GM18502 (cell line): ENCODE data around the gene ATM.

ENCODE experiments used
- ATAC-seq: cut with Tn5 transposase; IDR thresholded peaks from one replicate; pipeline ENCODE4 v1.9.1; 2021; ENCODE audit warnings: mild to moderate bottlenecking; ENCODE audit not compliant: unreplicated experiment, poor library complexity

ATM gene

DNA sequence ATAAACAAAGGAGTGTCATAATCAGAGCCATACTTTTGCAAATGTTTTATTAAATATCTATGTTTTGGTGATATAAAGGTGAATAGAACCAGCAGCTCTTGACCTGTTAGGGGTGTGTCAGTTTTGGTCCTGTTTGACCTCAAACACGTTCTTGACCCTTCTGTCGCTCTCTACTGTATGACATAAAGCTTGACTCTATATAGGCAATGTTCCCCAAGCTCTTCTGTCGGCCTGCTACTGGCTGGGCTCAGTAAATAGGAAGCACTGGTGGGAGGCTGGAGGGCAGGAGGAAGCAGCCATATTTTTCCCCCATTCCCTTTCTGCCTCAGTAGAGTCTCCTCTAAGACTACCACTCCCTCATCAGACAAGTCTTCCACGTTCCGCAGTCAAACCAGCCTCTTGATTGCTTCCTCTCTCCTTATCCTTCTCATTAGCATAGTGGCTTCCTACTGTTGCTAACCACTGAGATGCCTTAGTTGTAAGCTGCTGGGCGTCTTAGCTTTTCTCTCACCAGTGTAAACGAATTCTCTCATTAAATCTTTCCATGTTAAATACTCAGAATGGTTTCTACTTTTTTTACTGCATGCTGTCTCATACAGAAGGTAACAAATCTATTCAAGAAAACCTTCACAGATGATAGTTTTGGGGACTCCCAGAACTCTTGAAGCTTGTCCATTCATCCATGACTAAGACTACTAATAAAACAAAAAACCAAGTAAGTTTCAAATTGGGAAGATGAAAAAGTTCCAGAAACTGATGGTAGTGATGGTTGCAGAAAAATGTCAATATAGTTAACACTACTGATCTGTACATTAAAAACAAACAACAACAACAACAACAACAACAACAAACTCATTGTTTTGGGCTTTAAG, 3.7 kb upstream of the ATM start:
- ATAC-seq = no peak

- ATAC-seq = no peak
These were observed 2.0 kb upstream of the ATM start for GRCh38 chr11:108220721-108221336.

DNA sequence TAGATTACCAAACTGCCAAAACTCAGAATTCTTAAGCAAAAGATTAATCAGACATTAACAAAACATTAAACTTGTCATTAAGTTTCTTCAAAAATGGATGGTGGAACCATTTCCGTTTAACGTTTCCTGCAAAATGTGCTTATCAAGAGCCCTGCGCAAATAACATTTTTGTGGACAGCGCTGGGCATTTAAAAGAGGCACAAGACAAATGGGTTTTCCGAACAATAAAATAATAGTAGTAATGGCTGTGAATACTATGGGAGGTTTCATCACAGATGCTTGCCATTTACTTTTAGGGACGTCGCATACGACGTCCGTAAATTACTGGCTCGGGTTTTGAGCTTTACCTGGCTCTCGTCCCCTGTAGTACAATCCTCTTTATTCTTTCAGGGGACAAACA, 1.5 kb upstream of the ATM start:
- ATAC-seq = no peak

GRCh38 chr11:108221911-108222573, 825 bp upstream of the ATM start:
- ATAC-seq = peak; percentile 1

DNA sequence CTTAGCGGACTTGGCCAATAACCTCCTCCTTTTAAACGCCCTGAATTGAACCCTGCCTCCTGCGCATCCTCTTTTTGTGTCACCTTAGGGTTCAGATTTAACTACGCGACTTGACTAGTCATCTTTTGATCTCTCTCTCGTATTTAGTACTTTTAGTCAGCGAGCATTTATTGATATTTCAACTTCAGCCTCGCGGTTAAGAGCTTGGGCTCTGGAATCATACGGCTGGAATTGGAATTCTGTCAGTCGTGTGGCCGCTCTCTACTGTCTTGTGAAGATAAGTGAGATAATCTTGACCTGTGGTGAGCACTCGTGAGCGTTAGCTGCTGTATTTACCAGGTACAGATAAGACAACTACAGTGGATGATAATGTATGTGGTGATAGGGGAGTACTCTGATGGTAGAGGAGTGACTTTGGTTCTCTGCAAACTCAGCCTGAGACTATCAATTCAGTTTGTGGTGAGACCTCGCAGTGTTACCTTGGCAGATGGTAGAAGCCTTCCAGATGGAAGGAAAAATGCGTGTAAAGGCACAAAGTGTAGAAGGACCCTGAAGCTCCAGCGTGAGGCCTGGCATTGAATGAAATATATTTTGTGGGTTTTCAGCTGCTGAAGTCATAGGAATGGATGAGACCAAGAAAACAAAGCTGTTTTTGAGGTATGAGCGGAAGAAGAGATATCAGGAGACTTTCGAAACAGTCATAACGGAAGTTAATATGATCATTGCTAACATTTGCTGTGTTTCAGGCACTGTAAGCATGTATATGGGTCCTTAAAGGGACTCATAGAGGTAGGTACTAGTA, 682 bp downstream of the ATM start:
- ATAC-seq = peak; percentile 38

GRCh38 chr11:108224366-108224765, 1.5 kb downstream of the ATM start:
- no peak for ATAC-seq

DNA sequence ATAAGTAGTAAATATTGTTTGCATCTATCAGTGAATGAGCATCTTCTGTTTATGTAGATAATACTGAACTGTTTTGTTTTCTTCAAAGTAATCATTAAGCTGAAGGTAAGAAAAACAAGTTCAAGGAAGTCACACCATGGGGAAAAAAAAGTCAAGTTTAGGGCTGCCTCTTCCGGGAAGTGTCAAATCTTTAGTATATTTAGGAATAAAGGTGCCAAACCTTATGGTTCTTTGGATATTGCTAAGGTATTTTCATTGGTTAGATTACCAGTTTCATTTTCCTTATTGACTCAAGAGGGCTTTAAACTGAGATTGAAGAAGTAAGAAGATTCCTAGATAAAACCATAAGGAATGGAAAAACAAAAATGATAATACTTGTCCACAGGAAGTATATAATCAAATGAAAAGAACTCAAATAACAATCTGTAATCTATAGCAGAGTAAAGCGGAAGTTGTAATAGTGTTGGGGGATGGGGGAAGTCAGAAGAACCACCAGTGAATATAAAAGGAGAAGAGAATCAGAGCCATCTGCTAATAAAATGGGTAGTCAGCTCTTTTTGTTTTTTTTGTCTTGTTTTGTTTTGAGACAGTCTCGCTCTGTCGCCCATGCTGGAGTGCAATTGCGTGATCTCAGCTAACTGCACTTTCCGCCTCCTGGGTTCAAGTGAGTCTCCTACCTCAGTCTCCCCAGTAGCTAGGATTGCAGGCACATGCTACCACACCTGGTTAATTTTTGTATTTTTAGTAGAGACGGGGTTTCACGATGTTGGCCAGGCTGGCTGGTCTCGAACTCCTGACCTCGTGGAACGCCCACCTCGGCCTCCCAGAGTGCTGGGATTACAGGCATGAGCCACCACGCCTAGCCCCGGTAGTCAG, 2.3 kb downstream of the ATM start:
- ATAC-seq = no peak

DNA sequence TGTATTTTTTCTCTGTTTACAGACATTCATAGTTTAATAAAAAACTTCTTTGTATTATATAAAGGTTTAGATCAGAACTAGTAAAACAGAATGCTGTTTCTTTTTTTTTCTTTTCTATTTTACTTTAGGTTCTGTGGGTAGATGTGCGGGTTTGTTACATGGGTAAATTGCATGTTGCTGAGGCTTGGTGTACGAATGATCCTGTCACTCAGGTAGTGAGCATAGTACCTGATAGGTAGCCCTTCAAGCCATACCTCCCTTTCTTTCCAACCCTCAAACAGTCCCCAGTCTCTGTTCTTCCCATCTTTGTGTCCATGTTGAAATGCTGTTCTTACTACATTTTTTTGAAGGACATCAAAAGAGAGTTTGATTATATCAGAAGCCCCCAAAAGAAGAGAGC, 3.2 kb downstream of the ATM start:
- no peak for ATAC-seq

GRCh38 chr11:108228251-108228650, 5.4 kb downstream of the ATM start:
- ATAC-seq = no peak

DNA sequence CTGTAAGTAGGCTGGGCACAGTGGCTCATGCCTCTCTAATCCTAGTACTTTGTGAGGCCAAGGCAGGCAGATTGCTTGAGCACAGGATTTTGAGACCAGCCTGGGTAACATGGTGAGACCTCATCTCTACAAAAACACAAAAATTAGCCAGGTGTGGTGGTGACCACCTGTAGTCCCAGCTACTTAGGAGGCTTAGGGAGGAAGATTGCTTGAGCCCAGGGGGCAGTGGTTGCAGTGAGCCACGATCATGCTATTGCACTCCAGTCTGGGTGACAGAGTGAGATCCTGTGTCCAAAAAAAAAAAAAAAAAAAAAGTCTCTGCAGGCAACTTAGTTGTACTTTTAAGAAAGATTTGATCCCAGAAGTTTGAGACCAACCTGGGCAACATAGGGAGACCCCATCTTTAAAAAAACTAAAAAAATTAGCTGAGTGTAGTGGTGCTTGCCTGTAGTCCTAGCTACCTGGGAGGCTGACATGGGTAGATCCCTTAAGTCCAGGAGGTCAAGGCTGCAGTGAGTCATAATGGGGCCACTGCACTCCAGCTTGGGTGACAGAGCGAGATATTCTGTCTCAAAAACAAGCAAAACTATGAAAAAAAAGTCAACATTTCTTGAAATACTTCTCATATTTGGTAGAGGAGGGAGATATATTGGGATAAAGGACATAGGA, 10.5 kb downstream of the ATM start:
- no peak for ATAC-seq

DNA sequence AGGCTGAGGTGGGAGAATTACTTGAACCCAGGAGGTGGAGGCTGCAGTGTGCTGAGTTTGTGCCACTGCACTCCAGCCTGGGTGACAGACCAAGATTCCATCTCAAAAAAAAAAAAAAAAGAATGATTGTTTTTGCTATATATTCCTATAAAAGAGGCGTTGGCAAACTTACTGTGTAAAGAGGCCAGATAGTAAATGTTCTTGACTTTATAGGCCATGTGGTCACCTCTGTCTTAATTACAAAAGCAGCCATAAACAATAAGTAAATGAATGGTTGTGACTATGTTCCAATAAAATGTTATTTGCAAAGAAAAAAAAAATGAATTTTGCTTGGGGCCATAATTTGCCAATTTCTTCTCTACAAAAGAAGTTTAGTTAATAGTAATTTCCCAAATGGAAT, 12.3 kb downstream of the ATM start:
- ATAC-seq = no peak

GRCh38 chr11:108235633-108236032, 12.8 kb downstream of the ATM start:
- ATAC-seq = no peak

GRCh38 chr11:108237058-108237481, 14.2 kb downstream of the ATM start:
- peak; percentile 53 for ATAC-seq

DNA sequence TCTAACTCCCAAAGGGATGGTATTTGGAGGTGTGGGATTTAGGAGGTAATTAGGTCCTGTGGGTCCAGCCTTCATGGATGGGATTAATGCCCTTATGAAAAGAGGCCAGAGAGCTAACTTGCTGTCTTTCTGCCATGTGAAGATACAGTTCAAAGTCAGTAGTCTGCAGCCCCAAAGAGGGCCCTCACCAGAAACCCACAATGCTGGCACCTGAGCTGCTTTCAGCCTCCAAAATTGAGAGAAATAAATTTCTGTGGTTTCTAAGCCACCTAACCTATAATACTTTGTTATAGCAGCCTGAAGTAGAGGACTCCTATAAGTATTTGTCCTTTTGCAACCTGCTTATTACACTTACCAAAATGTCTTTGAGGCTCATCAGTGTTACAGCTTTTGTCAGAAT, 16.2 kb downstream of the ATM start:
- no peak for ATAC-seq

GRCh38 chr11:108241330-108242037, 18.6 kb downstream of the ATM start:
- no peak for ATAC-seq

DNA sequence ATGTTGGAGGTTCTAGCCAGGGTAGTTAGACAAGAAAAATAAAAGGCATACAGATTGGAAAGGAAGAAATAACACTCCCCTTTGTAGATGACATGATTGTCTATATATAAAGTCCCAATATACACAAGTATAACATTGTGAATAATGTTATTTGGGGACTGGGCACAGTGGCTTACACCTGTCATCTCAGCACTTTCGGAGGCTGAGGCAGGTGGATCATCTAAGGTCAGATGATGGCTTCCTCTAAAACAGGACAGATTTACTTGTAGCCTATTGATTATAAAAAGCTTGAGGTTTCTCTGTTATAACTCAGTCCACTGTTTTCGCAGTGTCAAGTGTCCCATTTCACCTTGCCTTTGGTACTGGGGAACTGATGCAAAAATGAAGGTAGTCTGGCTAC, 19.6 kb downstream of the ATM start:
- ATAC-seq = no peak

- no peak for ATAC-seq
These were observed 23.4 kb downstream of the ATM start for GRCh38 chr11:108246308-108246707.

- ATAC-seq = no peak
These were observed 24.0 kb downstream of the ATM start for GRCh38 chr11:108246885-108247284.
